NB4 (cell line): ENCODE measurements around the gene CHURC1.

Experiments used
- POLR2A ChIP-seq: IDR thresholded peaks from 2 replicates; pipeline ENCODE4 v1.6.1; 2011; ENCODE audit warnings: mild to moderate bottlenecking; ENCODE audit not compliant: insufficient read length; ENCODE audit errors: extremely low read depth
- TF ChIP-seq, protein P1 (sequence below): IDR thresholded peaks from one replicate; pipeline ENCODE4 v1.5.1; 2012; ENCODE audit warnings: low read depth, low read length

DNA sequence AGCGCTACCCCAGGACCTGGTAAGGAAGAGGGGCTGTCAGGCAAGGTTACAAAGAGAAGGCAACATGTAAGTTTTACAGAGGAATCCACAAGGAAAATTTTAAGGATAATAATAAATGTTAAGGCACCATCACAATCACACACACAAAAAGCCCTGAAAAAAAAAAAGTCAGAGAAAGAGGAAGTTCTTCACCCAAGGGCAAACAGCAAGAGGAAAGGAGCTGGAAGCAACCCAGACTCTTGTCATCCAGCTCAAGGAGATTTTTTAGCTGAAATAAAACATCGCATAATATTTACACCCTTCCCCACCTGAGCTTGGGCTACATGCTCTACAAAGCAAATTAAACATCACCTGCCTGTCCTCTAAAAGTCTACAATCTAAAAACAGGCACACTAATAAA, 44.1 kb upstream of the CHURC1 start:
- TF ChIP-seq, protein P1, sequence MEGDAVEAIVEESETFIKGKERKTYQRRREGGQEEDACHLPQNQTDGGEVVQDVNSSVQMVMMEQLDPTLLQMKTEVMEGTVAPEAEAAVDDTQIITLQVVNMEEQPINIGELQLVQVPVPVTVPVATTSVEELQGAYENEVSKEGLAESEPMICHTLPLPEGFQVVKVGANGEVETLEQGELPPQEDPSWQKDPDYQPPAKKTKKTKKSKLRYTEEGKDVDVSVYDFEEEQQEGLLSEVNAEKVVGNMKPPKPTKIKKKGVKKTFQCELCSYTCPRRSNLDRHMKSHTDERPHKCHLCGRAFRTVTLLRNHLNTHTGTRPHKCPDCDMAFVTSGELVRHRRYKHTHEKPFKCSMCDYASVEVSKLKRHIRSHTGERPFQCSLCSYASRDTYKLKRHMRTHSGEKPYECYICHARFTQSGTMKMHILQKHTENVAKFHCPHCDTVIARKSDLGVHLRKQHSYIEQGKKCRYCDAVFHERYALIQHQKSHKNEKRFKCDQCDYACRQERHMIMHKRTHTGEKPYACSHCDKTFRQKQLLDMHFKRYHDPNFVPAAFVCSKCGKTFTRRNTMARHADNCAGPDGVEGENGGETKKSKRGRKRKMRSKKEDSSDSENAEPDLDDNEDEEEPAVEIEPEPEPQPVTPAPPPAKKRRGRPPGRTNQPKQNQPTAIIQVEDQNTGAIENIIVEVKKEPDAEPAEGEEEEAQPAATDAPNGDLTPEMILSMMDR, result no peak
- no peak for TF ChIP-seq POLR2A
